Measurements from ENCODE around the gene PNLIPRP2. TPM values are rescaled to one million over a fixed set of nuclear protein-coding genes. Genes with fewer than 3 reads are reported as not detected.

The PNLIPRP2 gene
- polyA plus RNA-seq, 1 of the 3 experiments (the other 2 are of a cell fraction) = not detected

- TF ChIP-seq YY1 (IDR thresholded peaks at IDR 0.05; ENCODE audit: low read depth) (no peak), RFX5 (IDR thresholded peaks at IDR 0.05; ENCODE audit: low read length) (no peak)
These were observed 23.2 kb upstream of the PNLIPRP2 start (continued) for GRCh38 chr10:116597543-116597942.

- POLR2A ChIA-PET = no interaction called here
These were observed 22.4 kb upstream of the PNLIPRP2 start for GRCh38 chr10:116598329-116598728.

GRCh38 chr10:116599991-116600390 lies 20.8 kb upstream of the PNLIPRP2 start:
- DNase-seq = no peak
- H3K4me2 ChIP-seq = no peak overlapping the region
- no peaks in the 10 kb centered on the region for H4K20me1 ChIP-seq (ENCODE audit: insufficient read depth)
- H3K9me3 ChIP-seq = no peaks in the 10 kb centered on the region
- H3K4me1 ChIP-seq (ENCODE audit: control insufficient read depth in 1 of 2, insufficient read depth in 2 of 2, low read depth in 1 of 2, low read length in 1 of 2) = no peaks in the 10 kb centered on the region
- H3K4me3 ChIP-seq (ENCODE audit: low read depth in 2 of 2, low read length in 1 of 2) = no peak overlapping the region
- H2AFZ ChIP-seq (ENCODE audit: low read depth) = no peak overlapping the region
- H3K27me3 ChIP-seq (ENCODE audit: insufficient read depth) = no peaks in the 10 kb centered on the region
- 16% methylated on average over 5 of the region's 5 CpGs for WGBS (ENCODE audit: low lambda C conversion rate)
- H3K79me2 ChIP-seq (ENCODE audit: insufficient read depth) = no peaks in the 10 kb centered on the region
- POLR2A ChIA-PET = no interaction called here
- no peaks in the 10 kb centered on the region for H3F3A ChIP-seq (replicated peaks; ENCODE audit: insufficient read depth)
- no peaks in the 10 kb centered on the region for H3K9me2 ChIP-seq
- no peaks in the 10 kb centered on the region for H3K36me3 ChIP-seq (replicated peaks in 1 of 2; ENCODE audit: control insufficient read depth in 1 of 2, insufficient read depth in 2 of 2, low read length in 1 of 2)
- no peak overlapping the region for H3K27ac ChIP-seq (ENCODE audit: low read depth in 2 of 2, low read length in 1 of 2)
- TF ChIP-seq ELF1 (IDR thresholded peaks at IDR 0.05) = no peak
- TF ChIP-seq FOSL2 (IDR thresholded peaks at IDR 0.05; ENCODE audit: borderline replicate concordance, low read depth) = no peak
- no peak for TF ChIP-seq MXI1 (IDR thresholded peaks at IDR 0.05; ENCODE audit: low read depth, low read length)
- no peak for TF ChIP-seq GATA2 (CRISPR knock-in tag; IDR thresholded peaks at IDR 0.05)
- no peak for TF ChIP-seq EP300 (IDR thresholded peaks at IDR 0.05; ENCODE audit: borderline replicate concordance in 1 of 2, low read depth in 1 of 2, low read length in 1 of 2)
- TF ChIP-seq JUND (IDR thresholded peaks at IDR 0.05) = no peak
- no peak for TF ChIP-seq RFX5 (IDR thresholded peaks at IDR 0.05; ENCODE audit: low read length)
- TF ChIP-seq MAX (IDR thresholded peaks at IDR 0.05; ENCODE audit: low read depth) = no peak
- TF ChIP-seq SMC3 (IDR thresholded peaks at IDR 0.05; ENCODE audit: low read depth, low read length) = no peak
- no peak for TF ChIP-seq SIN3A (IDR thresholded peaks at IDR 0.05; ENCODE audit: borderline replicate concordance, low read depth, low read length)
- TF ChIP-seq RAD21 (IDR thresholded peaks at IDR 0.05; ENCODE audit: low read length) = no peak
- no peak for TF ChIP-seq EZH2phosphoT487 (IDR thresholded peaks at IDR 0.05; ENCODE audit: borderline replicate concordance, low read depth)
- TF ChIP-seq RCOR1 (IDR thresholded peaks at IDR 0.05; ENCODE audit: low read length) = no peak
- CTCF ChIA-PET = interaction anchor here (0.8 to 1.3 kb wide), 3 partner anchors 8 to 568 kb away, joined by 3 read pairs; no protein-coding TSS in a partner anchor
- no peak overlapping the region for H3K9ac ChIP-seq

More at GRCh38 chr10:116598329-116598728, 22.4 kb upstream of the PNLIPRP2 start:
- no peaks in the 10 kb centered on the region for H3K79me2 ChIP-seq (ENCODE audit: insufficient read depth)
- H3F3A ChIP-seq (replicated peaks; ENCODE audit: insufficient read depth) = no peaks in the 10 kb centered on the region
- no peak overlapping the region for H3K27ac ChIP-seq (ENCODE audit: low read depth in 2 of 2, low read length in 1 of 2)
- no peaks in the 10 kb centered on the region for H3K4me1 ChIP-seq (ENCODE audit: control insufficient read depth in 1 of 2, insufficient read depth in 2 of 2, low read depth in 1 of 2, low read length in 1 of 2)
- CTCF ChIA-PET = interaction anchor here (0.7 to 1.2 kb wide), 3 partner anchors 30 to 578 kb away, joined by 3 to 4 read pairs (median 4); no protein-coding TSS in a partner anchor
- no peaks in the 10 kb centered on the region for H3K36me3 ChIP-seq (replicated peaks in 1 of 2; ENCODE audit: control insufficient read depth in 1 of 2, insufficient read depth in 2 of 2, low read length in 1 of 2)
- no peak overlapping the region for H2AFZ ChIP-seq (ENCODE audit: low read depth)
- H3K4me2 ChIP-seq = no peak overlapping the region
- H3K4me3 ChIP-seq (ENCODE audit: low read depth in 2 of 2, low read length in 1 of 2) = no peak overlapping the region
- no peaks in the 10 kb centered on the region for H3K27me3 ChIP-seq (ENCODE audit: insufficient read depth)
- no peak for TF ChIP-seq USF2 (IDR thresholded peaks at IDR 0.05; ENCODE audit: borderline replicate concordance, low read depth, low read length)
- no peak overlapping the region for H3K9ac ChIP-seq
- DNase-seq = no peak
- no peaks in the 10 kb centered on the region for H4K20me1 ChIP-seq (ENCODE audit: insufficient read depth)
- H3K9me2 ChIP-seq = no peaks in the 10 kb centered on the region
- no peaks in the 10 kb centered on the region for H3K9me3 ChIP-seq
